Peyer's patch (tissue), 4 donors: ENCODE data around the gene CD40LG.

Experiments
- CTCF ChIP-seq, 6 experiments: fragments of 450-650 bp in 4 of 6; fragments of 200-600 bp in 2 of 6; sonication (generic) in 1 of 6; IDR thresholded peaks; one replicate each; pipeline ENCODE4 v1.5.1; 2017 to 2019; ENCODE audit warnings: antibody characterized with exemption in 6 of 6, mild to moderate bottlenecking in 3 of 6, moderate library complexity in 1 of 6
- POLR2A ChIP-seq, 2 donors: fragments of 450-650 bp; IDR thresholded peaks; one replicate each; pipeline ENCODE4 v1.5.1; 2017; ENCODE audit warnings: antibody characterized with exemption in 2 of 2, mild to moderate bottlenecking in 2 of 2, moderate library complexity in 2 of 2

- no peak for TF ChIP-seq CTCF (IDR thresholded peaks at IDR 0.05)
- TF ChIP-seq POLR2A (IDR thresholded peaks at IDR 0.05): no peak
Measured at GRCh38 chrX:136629084-136629750, 18.7 kb upstream of the CD40LG start.
